ENCODE measurements around the gene RASAL2.

RASAL2 gene

GRCh38 chr1:178434899-178435435 lies 341.1 kb downstream of the RASAL2 start:
- H3K4me3 ChIP-seq (ENCODE audit: low read depth, low read length), result no peak overlapping the region
- CTCF ChIA-PET, result interaction anchor here (1.0 to 2.0 kb wide), 2 partner anchors 10 to 66 kb away, joined by 3 to 8 read pairs; no protein-coding TSS in a partner anchor
- TF ChIP-seq CTCF (IDR thresholded peaks at IDR 0.05; ENCODE audit: insufficient read depth, low read length, missing control alignments), result no peak
- POLR2A ChIA-PET, result no interaction called here
- DNase-seq (ENCODE audit: low read depth, low spot score), result no peak

GRCh38 chr1:178436899-178437298 lies 343.0 kb downstream of the RASAL2 start:
- no peak for TF ChIP-seq CTCF (IDR thresholded peaks at IDR 0.05; ENCODE audit: insufficient read depth, low read length, missing control alignments)
- DNase-seq (ENCODE audit: low read depth, low spot score), result no peak
- H3K4me3 ChIP-seq (ENCODE audit: low read depth, low read length), result no peak overlapping the region
- ChIA-PET CTCF (interaction anchor here (0.6 to 1.8 kb wide), 2 partner anchors 32 to 137 kb away, joined by 3 to 7 read pairs; no protein-coding TSS in a partner anchor), POLR2A (no interaction called here)

- CTCF ChIA-PET, result interaction anchor here (1.0 to 1.8 kb wide), 2 partner anchors 128 to 139 kb away, joined by 3 to 7 read pairs; no protein-coding TSS in a partner anchor
- no peak for DNase-seq (ENCODE audit: low read depth, low spot score)
- no peak for TF ChIP-seq CTCF (IDR thresholded peaks at IDR 0.05; ENCODE audit: insufficient read depth, low read length, missing control alignments)
- POLR2A ChIA-PET, result no interaction called here
- no peak overlapping the region for H3K4me3 ChIP-seq (ENCODE audit: low read depth, low read length)
Measured at GRCh38 chr1:178438432-178438831, 344.5 kb downstream of the RASAL2 start.

GRCh38 chr1:178442925-178443324 lies 349.0 kb downstream of the RASAL2 start:
- no peak for TF ChIP-seq CTCF (IDR thresholded peaks at IDR 0.05; ENCODE audit: insufficient read depth, low read length, missing control alignments)
- ChIA-PET CTCF (interaction anchor here (1.9 kb wide), 1 partner anchor 58 kb away, joined by 9 read pairs; no protein-coding TSS in a partner anchor), POLR2A (no interaction called here)
- DNase-seq (ENCODE audit: low read depth, low spot score), result no peak
- no peak overlapping the region for H3K4me3 ChIP-seq (ENCODE audit: low read depth, low read length)

GRCh38 chr1:178450871-178451270 lies 357.0 kb downstream of the RASAL2 start:
- DNase-seq (ENCODE audit: low read depth, low spot score), result no peak
- no peak overlapping the region for H3K4me3 ChIP-seq (ENCODE audit: low read depth, low read length)
- ChIA-PET CTCF (no interaction called here), POLR2A (no interaction called here)
- TF ChIP-seq CTCF (IDR thresholded peaks at IDR 0.05; ENCODE audit: insufficient read depth, low read length, missing control alignments), result no peak

GRCh38 chr1:178451529-178451928 lies 357.6 kb downstream of the RASAL2 start:
- no peak for TF ChIP-seq CTCF (IDR thresholded peaks at IDR 0.05; ENCODE audit: insufficient read depth, low read length, missing control alignments)
- CTCF ChIA-PET, result no interaction called here
- POLR2A ChIA-PET, result no interaction called here
- no peak overlapping the region for H3K4me3 ChIP-seq (ENCODE audit: low read depth, low read length)
- DNase-seq (ENCODE audit: low read depth, low spot score), result no peak
